ENCODE measurements around the gene SCFD2. TPM values are rescaled to one million over a fixed set of nuclear protein-coding genes. Genes with fewer than 3 reads are reported as not detected.

The SCFD2 gene
- total and polyA plus RNA-seq, 2 donors, result 5.0 to 12.1 TPM

GRCh38 chr4:52919461-52919860, 446.4 kb downstream of the SCFD2 start:
- Histone ChIP-seq H3K27me3 (ENCODE audit: control insufficient read depth in 2 of 2, insufficient read depth in 1 of 2, low read length in 1 of 2) (no peaks in the 10 kb centered on the region), H3K4me3 (ENCODE audit: low read length in 2 of 2) (no peak overlapping the region), H3K9me3 (ENCODE audit: control insufficient read depth in 2 of 2, insufficient read depth in 1 of 2, low read length in 1 of 2) (no peaks in the 10 kb centered on the region), H3K27ac (ENCODE audit: low read depth in 1 of 2, low read length in 1 of 2) (no peak overlapping the region), H3K4me1 (ENCODE audit: control insufficient read depth in 2 of 2, insufficient read depth in 2 of 2, low read length in 2 of 2) (no peaks in the 10 kb centered on the region), H3K36me3 (ENCODE audit: control insufficient read depth in 2 of 2, insufficient read depth in 2 of 2, low read length in 1 of 2) (no peaks in the 10 kb centered on the region)
- WGBS, result 98% methylated on average over 2 of the region's 2 CpGs
- DNase-seq (ENCODE audit: low read depth in 6 of 9, low spot score in 9 of 9), result no peak

GRCh38 chr4:52917817-52918216, 448.0 kb downstream of the SCFD2 start:
- Histone ChIP-seq H3K36me3 (ENCODE audit: control insufficient read depth in 2 of 2, insufficient read depth in 2 of 2, low read length in 1 of 2) (no peaks in the 10 kb centered on the region), H3K4me1 (ENCODE audit: control insufficient read depth in 2 of 2, insufficient read depth in 2 of 2, low read length in 2 of 2) (no peaks in the 10 kb centered on the region), H3K27me3 (ENCODE audit: control insufficient read depth in 2 of 2, insufficient read depth in 1 of 2, low read length in 1 of 2) (no peaks in the 10 kb centered on the region), H3K27ac (ENCODE audit: low read depth in 1 of 2, low read length in 1 of 2) (no peak overlapping the region), H3K4me3 (ENCODE audit: low read length in 2 of 2) (no peak overlapping the region), H3K9me3 (ENCODE audit: control insufficient read depth in 2 of 2, insufficient read depth in 1 of 2, low read length in 1 of 2) (no peaks in the 10 kb centered on the region)
- 97% methylated on average over 5 of the region's 5 CpGs for WGBS
- no peak for DNase-seq (ENCODE audit: low read depth in 6 of 9, low spot score in 9 of 9)

GRCh38 chr4:52915730-52916300, 450.0 kb downstream of the SCFD2 start:
- no peak for DNase-seq (ENCODE audit: low read depth in 6 of 9, low spot score in 9 of 9)
- Histone ChIP-seq H3K4me3 (ENCODE audit: low read length in 2 of 2) (no peak overlapping the region), H3K9me3 (ENCODE audit: control insufficient read depth in 2 of 2, insufficient read depth in 1 of 2, low read length in 1 of 2) (no peaks in the 10 kb centered on the region), H3K27me3 (ENCODE audit: control insufficient read depth in 2 of 2, insufficient read depth in 1 of 2, low read length in 1 of 2) (no peaks in the 10 kb centered on the region), H3K4me1 (ENCODE audit: control insufficient read depth in 2 of 2, insufficient read depth in 2 of 2, low read length in 2 of 2) (no peaks in the 10 kb centered on the region), H3K36me3 (ENCODE audit: control insufficient read depth in 2 of 2, insufficient read depth in 2 of 2, low read length in 1 of 2) (no peaks in the 10 kb centered on the region), H3K27ac (ENCODE audit: low read depth in 1 of 2, low read length in 1 of 2) (no peak overlapping the region)
- WGBS, result 97% methylated on average over 6 of the region's 6 CpGs

- Histone ChIP-seq H3K27ac (ENCODE audit: low read depth in 1 of 2, low read length in 1 of 2) (no peak overlapping the region), H3K36me3 (ENCODE audit: control insufficient read depth in 2 of 2, insufficient read depth in 2 of 2, low read length in 1 of 2) (no peaks in the 10 kb centered on the region), H3K4me3 (ENCODE audit: low read length in 2 of 2) (no peak overlapping the region), H3K4me1 (ENCODE audit: control insufficient read depth in 2 of 2, insufficient read depth in 2 of 2, low read length in 2 of 2) (no peaks in the 10 kb centered on the region), H3K27me3 (ENCODE audit: control insufficient read depth in 2 of 2, insufficient read depth in 1 of 2, low read length in 1 of 2) (no peaks in the 10 kb centered on the region), H3K9me3 (ENCODE audit: control insufficient read depth in 2 of 2, insufficient read depth in 1 of 2, low read length in 1 of 2) (no peaks in the 10 kb centered on the region)
- no peak for DNase-seq (ENCODE audit: low read depth in 6 of 9, low spot score in 9 of 9)
Observed at GRCh38 chr4:52915191-52915590, 450.7 kb downstream of the SCFD2 start.

- Histone ChIP-seq H3K27me3 (ENCODE audit: control insufficient read depth in 2 of 2, insufficient read depth in 1 of 2, low read length in 1 of 2) (no peaks in the 10 kb centered on the region), H3K9me3 (ENCODE audit: control insufficient read depth in 2 of 2, insufficient read depth in 1 of 2, low read length in 1 of 2) (no peaks in the 10 kb centered on the region), H3K4me3 (ENCODE audit: low read length in 2 of 2) (no peak overlapping the region), H3K4me1 (ENCODE audit: control insufficient read depth in 2 of 2, insufficient read depth in 2 of 2, low read length in 2 of 2) (no peaks in the 10 kb centered on the region), H3K36me3 (ENCODE audit: control insufficient read depth in 2 of 2, insufficient read depth in 2 of 2, low read length in 1 of 2) (no peaks in the 10 kb centered on the region), H3K27ac (ENCODE audit: low read depth in 1 of 2, low read length in 1 of 2) (no peak overlapping the region)
- 95% methylated on average over 3 of the region's 3 CpGs for WGBS
- no peak for DNase-seq (ENCODE audit: low read depth in 6 of 9, low spot score in 9 of 9)
Observed at GRCh38 chr4:52914051-52914605, 451.7 kb downstream of the SCFD2 start.

- H3K27ac ChIP-seq (ENCODE audit: low read depth in 1 of 2, low read length in 1 of 2), result no peak overlapping the region
- no peaks in the 10 kb centered on the region for H3K36me3 ChIP-seq (ENCODE audit: control insufficient read depth in 2 of 2, insufficient read depth in 2 of 2, low read length in 1 of 2)
- no peaks in the 10 kb centered on the region for H3K4me1 ChIP-seq (ENCODE audit: control insufficient read depth in 2 of 2, insufficient read depth in 2 of 2, low read length in 2 of 2)
- DNase-seq (ENCODE audit: low read depth in 6 of 9, low spot score in 9 of 9), result no peak
- WGBS, result over 99% methylated on average over 2 of the region's 2 CpGs
- no peak overlapping the region for H3K4me3 ChIP-seq (ENCODE audit: low read length in 2 of 2)
- H3K27me3 ChIP-seq (ENCODE audit: control insufficient read depth in 2 of 2, insufficient read depth in 1 of 2, low read length in 1 of 2), result no peaks in the 10 kb centered on the region
- no peaks in the 10 kb centered on the region for H3K9me3 ChIP-seq (ENCODE audit: control insufficient read depth in 2 of 2, insufficient read depth in 1 of 2, low read length in 1 of 2)
Observed at GRCh38 chr4:52912608-52913007, 453.3 kb downstream of the SCFD2 start.

- Histone ChIP-seq H3K27me3 (ENCODE audit: control insufficient read depth in 2 of 2, insufficient read depth in 1 of 2, low read length in 1 of 2) (no peaks in the 10 kb centered on the region), H3K4me1 (ENCODE audit: control insufficient read depth in 2 of 2, insufficient read depth in 2 of 2, low read length in 2 of 2) (no peaks in the 10 kb centered on the region), H3K27ac (ENCODE audit: low read depth in 1 of 2, low read length in 1 of 2) (no peak overlapping the region), H3K4me3 (ENCODE audit: low read length in 2 of 2) (no peak overlapping the region), H3K36me3 (ENCODE audit: control insufficient read depth in 2 of 2, insufficient read depth in 2 of 2, low read length in 1 of 2) (no peaks in the 10 kb centered on the region), H3K9me3 (ENCODE audit: control insufficient read depth in 2 of 2, insufficient read depth in 1 of 2, low read length in 1 of 2) (no peaks in the 10 kb centered on the region)
- peak in 8 of 9 donors; percentile 52 to 90 (median 80) for DNase-seq (ENCODE audit: low read depth in 6 of 9, low spot score in 9 of 9)
- WGBS, result 23% methylated on average over 3 of the region's 3 CpGs
Observed at GRCh38 chr4:52911684-52912294, 454.1 kb downstream of the SCFD2 start.

- no peaks in the 10 kb centered on the region for H3K36me3 ChIP-seq (ENCODE audit: control insufficient read depth in 2 of 2, insufficient read depth in 2 of 2, low read length in 1 of 2)
- no peak overlapping the region for H3K27ac ChIP-seq (ENCODE audit: low read depth in 1 of 2, low read length in 1 of 2)
- no peaks in the 10 kb centered on the region for H3K27me3 ChIP-seq (ENCODE audit: control insufficient read depth in 2 of 2, insufficient read depth in 1 of 2, low read length in 1 of 2)
- no peak for DNase-seq (ENCODE audit: low read depth in 6 of 9, low spot score in 9 of 9)
- H3K9me3 ChIP-seq (ENCODE audit: control insufficient read depth in 2 of 2, insufficient read depth in 1 of 2, low read length in 1 of 2), result no peaks in the 10 kb centered on the region
- no peaks in the 10 kb centered on the region for H3K4me1 ChIP-seq (ENCODE audit: control insufficient read depth in 2 of 2, insufficient read depth in 2 of 2, low read length in 2 of 2)
- no peak overlapping the region for H3K4me3 ChIP-seq (ENCODE audit: low read length in 2 of 2)
Observed at GRCh38 chr4:52910115-52910514, 455.7 kb downstream of the SCFD2 start.

GRCh38 chr4:52907510-52907909, 458.4 kb downstream of the SCFD2 start:
- Histone ChIP-seq H3K4me1 (ENCODE audit: control insufficient read depth in 2 of 2, insufficient read depth in 2 of 2, low read length in 2 of 2) (no peaks in the 10 kb centered on the region), H3K4me3 (ENCODE audit: low read length in 2 of 2) (no peak overlapping the region), H3K9me3 (ENCODE audit: control insufficient read depth in 2 of 2, insufficient read depth in 1 of 2, low read length in 1 of 2) (no peaks in the 10 kb centered on the region), H3K27me3 (ENCODE audit: control insufficient read depth in 2 of 2, insufficient read depth in 1 of 2, low read length in 1 of 2) (no peaks in the 10 kb centered on the region), H3K27ac (ENCODE audit: low read depth in 1 of 2, low read length in 1 of 2) (no peak overlapping the region), H3K36me3 (ENCODE audit: control insufficient read depth in 2 of 2, insufficient read depth in 2 of 2, low read length in 1 of 2) (no peaks in the 10 kb centered on the region)
- WGBS, result 98% methylated on average over 2 of the region's 2 CpGs
- no peak for DNase-seq (ENCODE audit: low read depth in 6 of 9, low spot score in 9 of 9)
